SK-N-SH (cell line): Measurements from ENCODE around the gene HSD3B7.

Experiments
- EP300 ChIP-seq, 2 experiments: IDR thresholded peaks; 2 replicates each; pipeline versions ENCODE4 v1.4.0 to v1.6.1; 2012; ENCODE audit warnings: borderline replicate concordance in 1 of 2, low read depth in 1 of 2, low read length in 1 of 2
- EZH2phosphoT487 ChIP-seq: fragments of 200-600 bp; sonication (generic); IDR thresholded peaks from 2 replicates; pipeline ENCODE4 v1.6.1; 2017; ENCODE audit warnings: low read depth, mixed run types, mild to moderate bottlenecking, antibody characterized with exemption, moderate library complexity, borderline replicate concordance
- SMC3 ChIP-seq: IDR thresholded peaks from 2 replicates; pipeline ENCODE4 v1.6.1; 2012; ENCODE audit warnings: low read depth, low read length, improper control_type of control experiment
- TAF1 ChIP-seq: IDR thresholded peaks from 2 replicates; pipeline ENCODE4 v1.6.1; 2012; ENCODE audit warnings: low read depth, mild to moderate bottlenecking, low read length, moderate library complexity, borderline replicate concordance
- YY1 ChIP-seq: IDR thresholded peaks from 2 replicates; pipeline ENCODE4 v1.4.0; 2012; ENCODE audit warnings: low read depth, mild to moderate bottlenecking
- TF ChIP-seq, protein P1 (sequence below): fragments of 200-600 bp; sonication (generic); IDR thresholded peaks from 2 replicates; pipeline ENCODE4 v1.6.1; 2017; ENCODE audit warnings: antibody characterized with exemption, mild to moderate bottlenecking, moderate library complexity
- TF ChIP-seq, protein P2 (sequence below): IDR thresholded peaks from 2 replicates; pipeline ENCODE4 v1.6.1; 2012; ENCODE audit warnings: mild to moderate bottlenecking, low read depth, low read length, moderate library complexity

GRCh38 chr16:30989469-30990047, 4.6 kb downstream of the HSD3B7 start:
- TF ChIP-seq, protein P1, sequence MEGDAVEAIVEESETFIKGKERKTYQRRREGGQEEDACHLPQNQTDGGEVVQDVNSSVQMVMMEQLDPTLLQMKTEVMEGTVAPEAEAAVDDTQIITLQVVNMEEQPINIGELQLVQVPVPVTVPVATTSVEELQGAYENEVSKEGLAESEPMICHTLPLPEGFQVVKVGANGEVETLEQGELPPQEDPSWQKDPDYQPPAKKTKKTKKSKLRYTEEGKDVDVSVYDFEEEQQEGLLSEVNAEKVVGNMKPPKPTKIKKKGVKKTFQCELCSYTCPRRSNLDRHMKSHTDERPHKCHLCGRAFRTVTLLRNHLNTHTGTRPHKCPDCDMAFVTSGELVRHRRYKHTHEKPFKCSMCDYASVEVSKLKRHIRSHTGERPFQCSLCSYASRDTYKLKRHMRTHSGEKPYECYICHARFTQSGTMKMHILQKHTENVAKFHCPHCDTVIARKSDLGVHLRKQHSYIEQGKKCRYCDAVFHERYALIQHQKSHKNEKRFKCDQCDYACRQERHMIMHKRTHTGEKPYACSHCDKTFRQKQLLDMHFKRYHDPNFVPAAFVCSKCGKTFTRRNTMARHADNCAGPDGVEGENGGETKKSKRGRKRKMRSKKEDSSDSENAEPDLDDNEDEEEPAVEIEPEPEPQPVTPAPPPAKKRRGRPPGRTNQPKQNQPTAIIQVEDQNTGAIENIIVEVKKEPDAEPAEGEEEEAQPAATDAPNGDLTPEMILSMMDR, result no peak
- no peak for TF ChIP-seq SMC3
- no peak for TF ChIP-seq TAF1
- no peak for TF ChIP-seq EZH2phosphoT487
- TF ChIP-seq EP300 (IDR thresholded peaks at IDR 0.05; ENCODE audit: borderline replicate concordance in 1 of 2, low read depth in 1 of 2, low read length in 1 of 2), result no peak
- TF ChIP-seq, protein P2, sequence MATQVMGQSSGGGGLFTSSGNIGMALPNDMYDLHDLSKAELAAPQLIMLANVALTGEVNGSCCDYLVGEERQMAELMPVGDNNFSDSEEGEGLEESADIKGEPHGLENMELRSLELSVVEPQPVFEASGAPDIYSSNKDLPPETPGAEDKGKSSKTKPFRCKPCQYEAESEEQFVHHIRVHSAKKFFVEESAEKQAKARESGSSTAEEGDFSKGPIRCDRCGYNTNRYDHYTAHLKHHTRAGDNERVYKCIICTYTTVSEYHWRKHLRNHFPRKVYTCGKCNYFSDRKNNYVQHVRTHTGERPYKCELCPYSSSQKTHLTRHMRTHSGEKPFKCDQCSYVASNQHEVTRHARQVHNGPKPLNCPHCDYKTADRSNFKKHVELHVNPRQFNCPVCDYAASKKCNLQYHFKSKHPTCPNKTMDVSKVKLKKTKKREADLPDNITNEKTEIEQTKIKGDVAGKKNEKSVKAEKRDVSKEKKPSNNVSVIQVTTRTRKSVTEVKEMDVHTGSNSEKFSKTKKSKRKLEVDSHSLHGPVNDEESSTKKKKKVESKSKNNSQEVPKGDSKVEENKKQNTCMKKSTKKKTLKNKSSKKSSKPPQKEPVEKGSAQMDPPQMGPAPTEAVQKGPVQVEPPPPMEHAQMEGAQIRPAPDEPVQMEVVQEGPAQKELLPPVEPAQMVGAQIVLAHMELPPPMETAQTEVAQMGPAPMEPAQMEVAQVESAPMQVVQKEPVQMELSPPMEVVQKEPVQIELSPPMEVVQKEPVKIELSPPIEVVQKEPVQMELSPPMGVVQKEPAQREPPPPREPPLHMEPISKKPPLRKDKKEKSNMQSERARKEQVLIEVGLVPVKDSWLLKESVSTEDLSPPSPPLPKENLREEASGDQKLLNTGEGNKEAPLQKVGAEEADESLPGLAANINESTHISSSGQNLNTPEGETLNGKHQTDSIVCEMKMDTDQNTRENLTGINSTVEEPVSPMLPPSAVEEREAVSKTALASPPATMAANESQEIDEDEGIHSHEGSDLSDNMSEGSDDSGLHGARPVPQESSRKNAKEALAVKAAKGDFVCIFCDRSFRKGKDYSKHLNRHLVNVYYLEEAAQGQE, result no peak
- no peak for TF ChIP-seq YY1
